PC-3 (cell line): ENCODE data around the gene JTB. TPM values are rescaled to one million over a fixed set of nuclear protein-coding genes. Genes with fewer than 3 reads are reported as not detected.

Experiments used
- ATAC-seq: fragments of 200-7000 bp; cut with Tn5 transposase; 2 replicates; pipeline ENCODE4 v1.9.1; 2020; ENCODE audit warnings: mild to moderate bottlenecking, moderate library complexity
- BruUV-seq: library from RNA; stranded (reverse); fragments of 400-500 nt; replicated peaks from 2 replicates; lab custom pipeline; 2021; lab: Mats Ljungman, UMichigan
- CTCF ChIA-PET: fragments of 300-600 bp; sonication (Branson Sonifier 250); formaldehyde crosslinking; loops from one replicate; lab custom pipeline; 2022; ENCODE audit warnings: antibody characterized with exemption; lab: Charles Lee
- POLR2A ChIA-PET: fragments of 300-600 bp; sonication (Branson Sonifier 250); formaldehyde crosslinking; loops from one replicate; lab custom pipeline; 2022; ENCODE audit warnings: antibody characterized with exemption; ENCODE audit not compliant: unreplicated experiment; lab: Charles Lee
- DNase-seq: peaks from one replicate; pipeline ENCODE4 v3.0.0-alpha.2; 2015
- H2AFZ ChIP-seq: fragments of 300-600 bp; sonication (generic); 2 replicates; pipeline ENCODE4 v1.6.0; 2016; ENCODE audit warnings: antibody characterized with exemption, low read length
- H3F3A ChIP-seq: fragments of 300-600 bp; sonication (generic); one replicate; pipeline ENCODE4 v1.6.0; 2017; ENCODE audit warnings: antibody characterized with exemption, low read length, control low read depth, mild to moderate bottlenecking; ENCODE audit not compliant: unreplicated experiment
- H3K27ac ChIP-seq: fragments of 300-600 bp; sonication (generic); 2 replicates; pipeline ENCODE4 v1.5.1; 2016; ENCODE audit warnings: mild to moderate bottlenecking, low read length
- H3K27me3 ChIP-seq: fragments of 300-600 bp; sonication (generic); 2 replicates; pipeline ENCODE4 v1.6.1; 2016; ENCODE audit warnings: low read length, mixed read lengths
- H3K36me3 ChIP-seq: fragments of 300-600 bp; sonication (generic); 2 replicates; pipeline ENCODE4 v1.6.1; 2016; ENCODE audit warnings: low read depth, mixed run types, low read length, mixed read lengths
- H3K4me1 ChIP-seq: fragments of 300-600 bp; sonication (generic); 2 replicates; pipeline ENCODE4 v1.5.1; 2016; ENCODE audit warnings: low read length; ENCODE audit not compliant: insufficient read depth
- H3K4me2 ChIP-seq: fragments of 300-600 bp; sonication (generic); 2 replicates; pipeline ENCODE4 v1.6.0; 2016; ENCODE audit warnings: low read length
- H3K4me3 ChIP-seq: fragments of 300-600 bp; sonication (generic); 2 replicates; pipeline ENCODE4 v1.5.1; 2016; ENCODE audit warnings: mild to moderate bottlenecking, low read length, mixed read lengths
- H3K79me2 ChIP-seq: fragments of 300-600 bp; sonication (generic); 2 replicates; pipeline ENCODE4 v1.6.1; 2017; ENCODE audit warnings: low read length, mixed read lengths
- H3K9ac ChIP-seq: fragments of 300-600 bp; sonication (generic); 2 replicates; pipeline ENCODE4 v1.6.0; 2016; ENCODE audit warnings: mild to moderate bottlenecking, low read length
- H3K9me2 ChIP-seq: fragments of 300-600 bp; sonication (generic); replicated peaks from 2 replicates; pipeline ENCODE4 v1.6.1; 2016; ENCODE audit warnings: mixed run types, low read length, mixed read lengths
- H3K9me3 ChIP-seq: fragments of 300-600 bp; sonication (generic); 2 replicates; pipeline ENCODE4 v1.6.1; 2016; ENCODE audit warnings: low read length, mixed read lengths
- H4K20me1 ChIP-seq: fragments of 300-600 bp; sonication (generic); 2 replicates; pipeline ENCODE4 v1.6.1; 2016; ENCODE audit warnings: low read length, mixed read lengths
- EZH2 ChIP-seq: fragments of 300-600 bp; sonication (generic); IDR thresholded peaks from one replicate; pipeline ENCODE4 v1.6.1; 2017; ENCODE audit warnings: antibody characterized with exemption, mild to moderate bottlenecking, low read length; ENCODE audit not compliant: unreplicated experiment
- EZH2phosphoT487 ChIP-seq: fragments of 300-600 bp; sonication (generic); IDR thresholded peaks from 2 replicates; pipeline ENCODE4 v1.6.1; 2018; ENCODE audit warnings: mild to moderate bottlenecking, antibody characterized with exemption, low read length, borderline replicate concordance
- intact Hi-C: fragments of 100-400 bp; cut with micrococcal nuclease; formaldehyde crosslinking; loops from 2 replicates; pipeline ENCODE4 v1.9.0; 2023
- total RNA-seq: library from RNA; depleted of rRNA; stranded (reverse); fragments of >200 nt; gene quantifications from 2 replicates; pipeline ENCODE4 v1.2.3, GENCODE V29; 2014
- TF ChIP-seq, protein P1 (sequence below): fragments of 300-600 bp; sonication (generic); conservative IDR thresholded peaks from 2 replicates; pipeline ENCODE4 v1.5.1; 2017; ENCODE audit warnings: antibody characterized with exemption, low read depth, mild to moderate bottlenecking, low read length

Gene JTB
- total RNA-seq, 1 experiment from 2014 or later = 377 TPM

DNA sequence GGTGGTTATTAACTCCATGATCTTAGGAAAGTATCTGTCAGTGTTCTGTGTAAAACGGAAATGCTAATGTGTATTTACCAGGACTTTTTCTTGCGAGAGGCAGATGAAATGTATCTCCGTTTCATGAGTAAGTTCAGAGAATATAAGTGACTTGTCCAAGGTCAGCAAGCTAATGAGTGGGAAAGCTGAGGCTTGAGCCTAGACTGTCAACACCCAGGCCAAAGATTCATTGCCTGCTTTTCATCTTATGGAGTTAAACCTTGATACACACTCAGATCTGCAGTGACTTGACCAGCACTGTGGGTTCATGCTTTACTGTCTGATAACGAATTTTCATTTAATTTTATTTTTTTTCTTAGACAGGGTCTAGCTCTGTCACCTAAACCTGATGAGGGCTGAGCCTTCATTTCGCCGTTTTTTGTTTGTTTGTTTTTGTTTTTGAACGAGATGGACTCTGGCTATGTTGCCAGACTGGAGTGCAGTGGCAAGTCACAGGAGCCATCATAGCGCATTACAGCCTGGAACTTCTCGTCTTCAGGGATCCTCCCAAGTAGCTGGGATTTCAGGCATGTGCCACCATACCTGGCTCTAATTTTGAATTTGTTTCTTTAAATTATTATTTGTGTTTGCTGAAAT is 918 bp upstream of the JTB start:
- DNase-seq (no peak), ATAC-seq (peak; percentile 2; the same call in 1 of the 2 replicates)
- H2AFZ ChIP-seq = peak overlapping the region; percentile 94
- TF ChIP-seq EZH2phosphoT487 = no peak
- TF ChIP-seq, protein P1, sequence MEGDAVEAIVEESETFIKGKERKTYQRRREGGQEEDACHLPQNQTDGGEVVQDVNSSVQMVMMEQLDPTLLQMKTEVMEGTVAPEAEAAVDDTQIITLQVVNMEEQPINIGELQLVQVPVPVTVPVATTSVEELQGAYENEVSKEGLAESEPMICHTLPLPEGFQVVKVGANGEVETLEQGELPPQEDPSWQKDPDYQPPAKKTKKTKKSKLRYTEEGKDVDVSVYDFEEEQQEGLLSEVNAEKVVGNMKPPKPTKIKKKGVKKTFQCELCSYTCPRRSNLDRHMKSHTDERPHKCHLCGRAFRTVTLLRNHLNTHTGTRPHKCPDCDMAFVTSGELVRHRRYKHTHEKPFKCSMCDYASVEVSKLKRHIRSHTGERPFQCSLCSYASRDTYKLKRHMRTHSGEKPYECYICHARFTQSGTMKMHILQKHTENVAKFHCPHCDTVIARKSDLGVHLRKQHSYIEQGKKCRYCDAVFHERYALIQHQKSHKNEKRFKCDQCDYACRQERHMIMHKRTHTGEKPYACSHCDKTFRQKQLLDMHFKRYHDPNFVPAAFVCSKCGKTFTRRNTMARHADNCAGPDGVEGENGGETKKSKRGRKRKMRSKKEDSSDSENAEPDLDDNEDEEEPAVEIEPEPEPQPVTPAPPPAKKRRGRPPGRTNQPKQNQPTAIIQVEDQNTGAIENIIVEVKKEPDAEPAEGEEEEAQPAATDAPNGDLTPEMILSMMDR = no peak
- TF ChIP-seq EZH2 = no peak
- H3K27ac ChIP-seq = no peak overlapping the region
- H4K20me1 ChIP-seq = no peaks in the 10 kb centered on the region
- H3K9me2 ChIP-seq = no peaks in the 10 kb centered on the region
- POLR2A ChIA-PET = interaction anchor here (0.6 to 1.7 kb wide), 4 partner anchors 11 to 441 kb away, joined by 4 to 13 read pairs (median 6); partner anchors contain the start of genes CREB3L4, RPS27 and SLC39A1
- H3K4me3 ChIP-seq = peak overlapping the region; percentile 79
- peaks cover 20% of the 10 kb centered on the region for H3K36me3 ChIP-seq
- BruUV-seq = no TSS peak
- no peaks in the 10 kb centered on the region for H3F3A ChIP-seq
- H3K4me2 ChIP-seq = peak overlapping the region; percentile 90
- peaks cover 18% of the 10 kb centered on the region for H3K4me1 ChIP-seq
- H3K9me3 ChIP-seq = no peaks in the 10 kb centered on the region
- H3K9ac ChIP-seq = peak overlapping the region; percentile 83
- intact Hi-C loops = no loop called here
- H3K27me3 ChIP-seq = no peaks in the 10 kb centered on the region
- CTCF ChIA-PET = interaction anchor here (1.9 to 2.4 kb wide), 2 partner anchors 8 to 32 kb away, joined by 6 to 8 read pairs; partner anchors contain the start of genes DENND4B and RAB13
- H3K79me2 ChIP-seq = peaks cover 20% of the 10 kb centered on the region

DNA sequence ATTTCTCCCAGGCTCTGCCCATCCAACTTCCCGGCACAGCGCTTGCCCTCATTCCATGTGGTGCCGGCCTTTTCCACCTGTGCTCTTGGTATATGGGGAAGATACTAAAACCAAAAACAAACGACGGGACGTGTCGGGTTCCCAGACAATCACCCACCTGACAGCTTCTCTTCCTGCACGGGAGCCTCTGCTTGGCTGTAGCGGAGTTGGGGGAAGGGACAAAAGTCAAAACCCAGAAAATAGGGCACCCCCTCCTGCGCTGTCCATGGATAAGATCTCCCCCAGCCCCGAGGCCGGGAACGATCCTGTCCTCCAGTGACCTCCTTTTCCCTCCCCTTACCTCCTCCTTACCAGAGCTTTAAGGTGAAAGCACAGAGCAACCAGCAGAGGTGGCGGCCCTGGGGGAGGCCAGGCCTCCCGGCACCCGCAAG is 640 bp downstream of the JTB start:
- Histone ChIP-seq H3F3A (no peaks in the 10 kb centered on the region), H4K20me1 (no peaks in the 10 kb centered on the region), H3K36me3 (peaks cover 22% of the 10 kb centered on the region), H3K9me3 (no peaks in the 10 kb centered on the region), H3K27ac (peak overlapping the region; percentile 8; the same call in 1 of the 2 replicates), H3K4me3 (peak overlapping the region; percentile 79), H3K9ac (peak overlapping the region; percentile 83), H2AFZ (peak overlapping the region; percentile 94), H3K9me2 (no peaks in the 10 kb centered on the region), H3K4me1 (peaks cover 18% of the 10 kb centered on the region), H3K79me2 (peaks cover 20% of the 10 kb centered on the region), H3K27me3 (no peaks in the 10 kb centered on the region), H3K4me2 (peak overlapping the region; percentile 90)
- no TSS peak for BruUV-seq
- intact Hi-C loops = loop anchor here (1.0 kb wide), 3 partner anchors 9 to 19 kb away; partner anchors contain the start of genes CRTC2 and RAB13
- ChIA-PET CTCF (interaction anchor here (0.5 to 2.4 kb wide), 4 partner anchors 10 to 93 kb away, joined by 3 to 8 read pairs (median 6); partner anchors contain the start of genes CREB3L4, DENND4B and RAB13), POLR2A (interaction anchor here (0.5 to 1.7 kb wide), 6 partner anchors 9 to 305 kb away, joined by 3 to 13 read pairs (median 8); partner anchors contain the start of genes CREB3L4, CRTC2 and RPS27)
- TF ChIP-seq, protein P1 = no peak
- TF ChIP-seq EZH2phosphoT487 (no peak), EZH2 (no peak)
- ATAC-seq (peak; percentile 3; the same call in 1 of the 2 replicates), DNase-seq (no peak)
